Pancreas (tissue), 10 donors: ENCODE measurements around the gene MC5R. TPM values are rescaled to one million over a fixed set of nuclear protein-coding genes. Genes with fewer than 3 reads are reported as not detected.

Experiments used
- ATAC-seq, 4 donors: fragments of 200-7000 bp; cut with Tn5 transposase; one replicate each; pipeline versions ENCODE4 v1.8.0 to v1.9.1; 2020; ENCODE audit warnings: mild to moderate bottlenecking in 4 of 4, moderate library complexity in 4 of 4
- DNase-seq, 6 donors: peaks; one replicate each; pipeline ENCODE4 v3.0.0-alpha.2; 2020
- FAIRE-seq: peaks from 2 replicates; lab custom pipeline; 2012; peaks lifted over from hg19 to GRCh38; lab: Jason Lieb, UNC
- H3K27ac ChIP-seq, 4 donors: fragments of 200-600 bp; sonication (generic); 1 replicate in 3 of 4; 2 replicates in 1 of 4; pipeline versions ENCODE4 v1.5.0 to v1.8.0; 2020
- H3K27me3 ChIP-seq, 4 donors: fragments of 200-600 bp; one replicate each; pipeline ENCODE4 v1.8.0; 2021
- H3K36me3 ChIP-seq, 3 donors: fragments of 200-600 bp; sonication (generic) in 1 of 3; one replicate each; pipeline versions ENCODE4 v1.5.0 to v1.8.0; 2020 to 2021
- H3K4me1 ChIP-seq, 3 donors: fragments of 200-600 bp; one replicate each; pipeline ENCODE4 v1.8.0; 2021
- H3K4me3 ChIP-seq, 4 donors: fragments of 200-600 bp; sonication (generic) in 2 of 4; one replicate each; pipeline versions ENCODE4 v1.5.0 to v1.8.0; 2020 to 2021
- H3K9me3 ChIP-seq, 4 donors: fragments of 200-600 bp; one replicate each; pipeline ENCODE4 v1.8.0; 2021
- CTCF ChIP-seq, 4 donors: fragments of 200-600 bp; sonication (generic) in 3 of 4; IDR thresholded peaks; one replicate each; pipeline versions ENCODE4 v1.5.0 to v1.8.0; 2021; ENCODE audit warnings: antibody characterized with exemption in 4 of 4
- WGBS, 2 donors: extraction: QIAGEN DNeasy Blood & Tissue Kit; methylation state at CpG; one replicate each; pipeline ENCODE4 v1.1.7; 2013; 5-methylcytosine and 5-hydroxymethylcytosine counted together
- intact Hi-C, 3 donors: fragments of 100-400 bp; cut with DNase I; formaldehyde crosslinking; loops; one replicate each; pipeline versions ENCODE4 v1.11.1 to v1.14.2; 2022
- polyA plus RNA-seq, 2 donors: library from polyadenylated mRNA; stranded (reverse); fragments of 200-250 nt; gene quantifications; one replicate each; pipeline ENCODE4 v1.2.3, GENCODE V29; 2013
- total RNA-seq, 6 donors: library from RNA; stranded (reverse); fragmentation: NEBNext Ultra II Directional in 4 of 6; extraction: Animal tissue kit (Norgen Biotek cat#: 25700) in 4 of 6; gene quantifications; one replicate each; pipeline versions ENCODE4 v1.2.1 to v1.2.4, GENCODE V29; 2021 to 2023
- donor health status: healthy with polysubstance abuse.
- donor health status: DM: no; HTN: no; CAD: no; lungs with moderate emphysema.
- donor health status: DM: no; HTN: no; CAD: no.
- donor health status: control.
- donor health status: control.
- donor health status: Bipolar disorder and iron deficiency.
- donor health status: DM: yes; HTN: yes; CAD: no.
- donor health status: DM: no; HTN: no; CAD: no.
- donor health status: DM: no; HTN: no; CAD: no.
- donor health status: DM: yes; HTN: yes; CAD: no.

MC5R gene
- total and polyA plus RNA-seq, 8 donors = not detected

- no peak overlapping the region for H3K27ac ChIP-seq
- intact Hi-C loops = no loop called here
- H3K9me3 ChIP-seq = no peaks in the 10 kb centered on the region
- H3K36me3 ChIP-seq = no peaks in the 10 kb centered on the region
- DNase-seq (no peak), ATAC-seq (no peak), FAIRE-seq (no peak)
- no peaks in the 10 kb centered on the region for H3K4me1 ChIP-seq
- TF ChIP-seq CTCF (IDR thresholded peaks at IDR 0.05) = no peak
- peaks cover 0 to 16% (median 0%) of the 10 kb centered on the region in 4 donors for H3K27me3 ChIP-seq
- no peak overlapping the region for H3K4me3 ChIP-seq
- WGBS, 2 donors = 2% methylated on average over 45 to 51 of the region's 51 CpGs
Measured at GRCh38 chr18:13868501-13869271, 44.7 kb downstream of the MC5R start.

DNA sequence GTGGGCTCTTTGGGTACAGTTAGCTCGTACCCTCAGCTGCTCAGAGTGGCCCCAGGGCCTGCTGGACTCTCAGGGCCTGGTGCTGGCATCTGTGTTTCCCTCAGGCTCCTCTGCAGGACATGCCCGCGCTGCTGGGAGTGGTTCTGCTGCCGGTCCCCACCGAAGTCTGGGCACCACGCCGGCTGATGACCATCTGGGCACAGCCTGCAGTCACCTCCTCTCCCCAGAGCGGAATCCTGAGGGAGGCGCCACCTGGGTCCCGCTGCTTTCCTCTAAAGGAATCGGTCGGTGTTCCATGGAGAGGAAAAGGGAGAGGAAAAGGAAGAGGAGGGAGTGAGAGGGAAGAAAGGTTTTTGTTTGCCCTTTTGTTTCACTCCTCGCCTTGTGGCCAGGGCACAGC lies 47.8 kb downstream of the MC5R start:
- FAIRE-seq = no peak
- no peak for ATAC-seq

GRCh38 chr18:13872373-13872772 lies 48.4 kb downstream of the MC5R start:
- H3K27me3 ChIP-seq = peaks cover 0 to 13% (median 0%) of the 10 kb centered on the region in 4 donors
- intact Hi-C loops = no loop called here
- FAIRE-seq (no peak), ATAC-seq (no peak), DNase-seq (no peak)
- H3K36me3 ChIP-seq = no peaks in the 10 kb centered on the region
- H3K9me3 ChIP-seq = no peaks in the 10 kb centered on the region
- no peak overlapping the region for H3K4me3 ChIP-seq
- no peak for TF ChIP-seq CTCF (IDR thresholded peaks at IDR 0.05)
- WGBS, 2 donors = 67 to 82% methylated on average over 14 of the region's 14 CpGs
- no peaks in the 10 kb centered on the region for H3K4me1 ChIP-seq
- H3K27ac ChIP-seq = no peak overlapping the region

More for the DNA sequence above, 47.8 kb downstream of the MC5R start:
- no peak overlapping the region for H3K4me3 ChIP-seq
- no peak for DNase-seq
- peaks cover 0 to 13% (median 0%) of the 10 kb centered on the region in 4 donors for H3K27me3 ChIP-seq
- no peaks in the 10 kb centered on the region for H3K9me3 ChIP-seq
- intact Hi-C loops = no loop called here
- no peak for TF ChIP-seq CTCF (IDR thresholded peaks at IDR 0.05)
- 40 to 41% methylated on average over 13 of the region's 13 CpGs for WGBS, 2 donors
- no peak overlapping the region for H3K27ac ChIP-seq
- no peaks in the 10 kb centered on the region for H3K4me1 ChIP-seq
- no peaks in the 10 kb centered on the region for H3K36me3 ChIP-seq

GRCh38 chr18:13872932-13873331 lies 49.0 kb downstream of the MC5R start:
- H3K9me3 ChIP-seq = no peaks in the 10 kb centered on the region
- ATAC-seq = no peak
- no peak for FAIRE-seq
- DNase-seq = no peak
- TF ChIP-seq CTCF (IDR thresholded peaks at IDR 0.05) = no peak
- H3K27me3 ChIP-seq = peaks cover 0 to 13% (median 0%) of the 10 kb centered on the region in 4 donors
- intact Hi-C loops = no loop called here
- no peaks in the 10 kb centered on the region for H3K4me1 ChIP-seq
- no peaks in the 10 kb centered on the region for H3K36me3 ChIP-seq
- 41 to 50% methylated on average over 5 of the region's 5 CpGs for WGBS, 2 donors
- H3K27ac ChIP-seq = no peak overlapping the region
- no peak overlapping the region for H3K4me3 ChIP-seq

- 43 to 52% methylated on average over 4 of the region's 4 CpGs for WGBS, 2 donors
- H3K27ac ChIP-seq = no peak overlapping the region
- intact Hi-C loops = no loop called here
Measured at GRCh38 chr18:13874558-13874957, 50.6 kb downstream of the MC5R start.

More at GRCh38 chr18:13874558-13874957, 50.6 kb downstream of the MC5R start:
- Histone ChIP-seq H3K9me3 (no peaks in the 10 kb centered on the region), H3K36me3 (no peaks in the 10 kb centered on the region), H3K27me3 (peaks cover 0 to 12% (median 0%) of the 10 kb centered on the region in 4 donors), H3K4me3 (no peak overlapping the region), H3K4me1 (no peaks in the 10 kb centered on the region)
- DNase-seq (no peak), FAIRE-seq (no peak), ATAC-seq (no peak)
- TF ChIP-seq CTCF (IDR thresholded peaks at IDR 0.05) = no peak
